Trophoblast cell (in vitro differentiated cells and primary cell): ENCODE results near the gene EPS15.

Source experiments
- DNase-seq, 2 donors: peaks; one replicate each; pipeline ENCODE4 v3.0.0-alpha.2; 2016
- H2AFZ ChIP-seq: 2 replicates; pipeline ENCODE4 v1.6.1; 2013; ENCODE audit warnings: low read length, moderate library complexity, mild to moderate bottlenecking; ENCODE audit not compliant: insufficient read depth, poor library complexity
- H2AK5ac ChIP-seq: 2 replicates; pipeline ENCODE4 v1.6.1; 2013; ENCODE audit warnings: mild to moderate bottlenecking, low read length
- H2BK120ac ChIP-seq: 2 replicates; pipeline ENCODE4 v1.6.1; 2013; ENCODE audit warnings: low read length, mild to moderate bottlenecking, moderate library complexity; ENCODE audit not compliant: insufficient read depth, poor library complexity
- H2BK12ac ChIP-seq: 2 replicates; pipeline ENCODE4 v1.6.1; 2013; ENCODE audit warnings: mild to moderate bottlenecking, low read length, moderate library complexity
- H2BK5ac ChIP-seq: 2 replicates; pipeline ENCODE4 v1.6.1; 2013; ENCODE audit warnings: low read length, low read depth, moderate library complexity, mild to moderate bottlenecking; ENCODE audit not compliant: poor library complexity
- H3K14ac ChIP-seq: 2 replicates; pipeline ENCODE4 v1.6.1; 2013; ENCODE audit warnings: mild to moderate bottlenecking, low read length
- H3K18ac ChIP-seq: 2 replicates; pipeline ENCODE4 v1.6.1; 2013; ENCODE audit warnings: mild to moderate bottlenecking, low read length
- H3K23ac ChIP-seq: 2 replicates; pipeline ENCODE4 v1.6.1; 2013; ENCODE audit warnings: low read length
- H3K27ac ChIP-seq: 2 replicates; pipeline ENCODE4 v1.5.1; 2013; ENCODE audit warnings: low read depth, mild to moderate bottlenecking, inconsistent platforms, low read length, moderate library complexity
- H3K27me3 ChIP-seq: 2 replicates; pipeline ENCODE4 v1.6.1; 2013; ENCODE audit warnings: inconsistent platforms, mild to moderate bottlenecking, low read length, moderate library complexity; ENCODE audit not compliant: insufficient read depth
- H3K36me3 ChIP-seq, 2 experiments: 1 replicate in 1 of 2; 2 replicates in 1 of 2; pipeline ENCODE4 v1.6.1; 2013; ENCODE audit warnings: low read length in 2 of 2, mild to moderate bottlenecking in 2 of 2, moderate library complexity in 1 of 2; ENCODE audit not compliant: insufficient read depth in 2 of 2, control insufficient read depth in 1 of 2
- H3K4ac ChIP-seq: 2 replicates; pipeline ENCODE4 v1.6.1; 2013; ENCODE audit warnings: low read depth, mild to moderate bottlenecking, low read length, moderate library complexity
- H3K4me1 ChIP-seq, 2 experiments: 1 replicate in 1 of 2; 2 replicates in 1 of 2; pipeline ENCODE4 v1.6.1; 2013; ENCODE audit warnings: low read length in 2 of 2, mild to moderate bottlenecking in 2 of 2, moderate library complexity in 1 of 2; ENCODE audit not compliant: insufficient read depth in 2 of 2, control insufficient read depth in 1 of 2
- H3K4me2 ChIP-seq: 2 replicates; pipeline ENCODE4 v1.6.1; 2013; ENCODE audit warnings: inconsistent platforms, mild to moderate bottlenecking, low read length, moderate library complexity
- H3K4me3 ChIP-seq: 2 replicates; pipeline ENCODE4 v1.5.1; 2013; ENCODE audit warnings: mild to moderate bottlenecking, low read depth, low read length, inconsistent platforms
- H3K79me1 ChIP-seq: one replicate; pipeline ENCODE4 v1.6.1; 2013; ENCODE audit warnings: low read length
- H3K79me2 ChIP-seq: 2 replicates; pipeline ENCODE4 v1.6.1; 2013; ENCODE audit warnings: low read length, mild to moderate bottlenecking; ENCODE audit not compliant: control insufficient read depth, insufficient read depth, poor library complexity
- H3K9ac ChIP-seq: 2 replicates; pipeline ENCODE4 v1.6.1; 2013; ENCODE audit warnings: mild to moderate bottlenecking, low read length
- H3K9me3 ChIP-seq: 2 replicates; pipeline ENCODE4 v1.6.1; 2013; ENCODE audit warnings: low read depth, mild to moderate bottlenecking, control low read depth, inconsistent platforms, low read length; ENCODE audit not compliant: insufficient read depth
- H4K12ac ChIP-seq: 2 replicates; pipeline ENCODE4 v1.6.1; 2013; ENCODE audit warnings: low read depth, mild to moderate bottlenecking, low read length, moderate library complexity
- H4K8ac ChIP-seq: 2 replicates; pipeline ENCODE4 v1.6.1; 2013; ENCODE audit warnings: low read depth, mild to moderate bottlenecking, low read length, moderate library complexity
- H4K91ac ChIP-seq: one replicate; pipeline ENCODE4 v1.6.1; 2013; ENCODE audit warnings: low read depth, mild to moderate bottlenecking, low read length, moderate library complexity
- WGBS: extraction: QIAGEN DNeasy Blood & Tissue Kit; methylation state at CpG from one replicate; pipeline ENCODE4 v1.1.7; 2013; ENCODE audit warnings: missing lambda C conversion rate; ENCODE audit not compliant: insufficient read length, insufficient coverage; ENCODE audit errors: extremely low coverage; 5-methylcytosine and 5-hydroxymethylcytosine counted together

The EPS15 gene

GRCh38 chr1:51433972-51434510 lies 85.0 kb downstream of the EPS15 start:
- no peak overlapping the region for H3K4me3 ChIP-seq
- H4K91ac ChIP-seq: no peak overlapping the region
- H4K8ac ChIP-seq: no peak overlapping the region
- no peak overlapping the region for H4K12ac ChIP-seq
- no peaks in the 10 kb centered on the region for H3K27me3 ChIP-seq
- no peaks in the 10 kb centered on the region for H3K9me3 ChIP-seq
- DNase-seq: no peak
- H3K9ac ChIP-seq: no peak overlapping the region
- no peak overlapping the region for H3K23ac ChIP-seq
- no CpG with 5 or more reads among the region's 2 CpGs for WGBS
- H2BK5ac ChIP-seq: no peak overlapping the region
- no peaks in the 10 kb centered on the region for H3K79me2 ChIP-seq
- no peak overlapping the region for H2BK12ac ChIP-seq
- no peak overlapping the region for H3K4ac ChIP-seq
- no peak overlapping the region for H3K4me2 ChIP-seq
- no peak overlapping the region for H3K27ac ChIP-seq
- no peak overlapping the region for H2BK120ac ChIP-seq
- no peak overlapping the region for H3K18ac ChIP-seq
- no peak overlapping the region for H3K14ac ChIP-seq
- H3K79me1 ChIP-seq: no peaks in the 10 kb centered on the region
- H2AK5ac ChIP-seq: no peak overlapping the region
- no peak overlapping the region for H2AFZ ChIP-seq
- peaks cover 5 to 8% of the 10 kb centered on the region in 2 experiments for H3K36me3 ChIP-seq
- peaks cover 0 to 2% of the 10 kb centered on the region in 2 experiments for H3K4me1 ChIP-seq

GRCh38 chr1:51433269-51433971 lies 85.6 kb downstream of the EPS15 start:
- Histone ChIP-seq H3K14ac (no peak overlapping the region), H3K4ac (no peak overlapping the region), H4K8ac (no peak overlapping the region), H3K79me1 (no peaks in the 10 kb centered on the region), H3K4me3 (no peak overlapping the region), H4K12ac (no peak overlapping the region), H3K27me3 (no peaks in the 10 kb centered on the region), H2BK5ac (no peak overlapping the region), H3K23ac (no peak overlapping the region), H2AK5ac (no peak overlapping the region), H3K79me2 (no peaks in the 10 kb centered on the region), H3K4me1 (peaks cover 0 to 2% of the 10 kb centered on the region in 2 experiments), H2AFZ (no peak overlapping the region), H3K9ac (no peak overlapping the region), H3K27ac (no peak overlapping the region), H3K18ac (no peak overlapping the region), H3K9me3 (no peaks in the 10 kb centered on the region), H3K36me3 (peaks cover 8 to 12% of the 10 kb centered on the region in 2 experiments), H4K91ac (no peak overlapping the region), H2BK120ac (no peak overlapping the region), H3K4me2 (no peak overlapping the region), H2BK12ac (no peak overlapping the region)
- no peak for DNase-seq
- WGBS: no CpG with 5 or more reads among the region's 4 CpGs

DNA sequence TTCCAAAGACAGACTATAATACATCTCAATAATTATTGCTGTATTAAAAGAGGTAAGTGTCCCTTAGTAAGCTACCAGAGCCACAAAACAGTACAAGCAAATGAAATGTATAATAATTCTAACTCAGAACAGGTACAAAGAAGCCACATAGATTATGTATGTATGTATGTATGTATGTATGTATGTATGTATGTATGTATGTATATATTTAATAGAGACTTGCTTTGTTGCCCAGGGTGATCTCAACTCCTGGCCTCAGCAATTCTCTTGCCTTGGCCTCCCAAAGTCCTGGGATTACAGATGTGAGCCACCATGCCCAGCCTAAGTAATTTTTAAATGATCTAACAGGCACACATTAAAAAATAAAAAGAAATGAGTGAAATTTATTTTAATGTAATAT lies 86.9 kb downstream of the EPS15 start:
- no peak overlapping the region for H3K23ac ChIP-seq
- H3K9ac ChIP-seq: no peak overlapping the region
- no peaks in the 10 kb centered on the region for H3K9me3 ChIP-seq
- no peaks in the 10 kb centered on the region for H3K79me2 ChIP-seq
- H2BK120ac ChIP-seq: no peak overlapping the region
- H2AK5ac ChIP-seq: no peak overlapping the region
- no peak overlapping the region for H4K12ac ChIP-seq
- no peak overlapping the region for H2AFZ ChIP-seq
- no peak overlapping the region for H3K4me2 ChIP-seq
- H3K18ac ChIP-seq: no peak overlapping the region
- peaks cover 0 to 2% of the 10 kb centered on the region in 2 experiments for H3K4me1 ChIP-seq
- DNase-seq: no peak
- H3K36me3 ChIP-seq: peaks cover 8 to 10% of the 10 kb centered on the region in 2 experiments
- no peak overlapping the region for H2BK12ac ChIP-seq
- no peak overlapping the region for H3K27ac ChIP-seq
- H3K27me3 ChIP-seq: no peaks in the 10 kb centered on the region
- no peak overlapping the region for H3K4me3 ChIP-seq
- no peak overlapping the region for H4K8ac ChIP-seq
- H3K4ac ChIP-seq: no peak overlapping the region
- no peak overlapping the region for H2BK5ac ChIP-seq
- H3K79me1 ChIP-seq: no peaks in the 10 kb centered on the region
- no peak overlapping the region for H3K14ac ChIP-seq
- H4K91ac ChIP-seq: no peak overlapping the region

DNA sequence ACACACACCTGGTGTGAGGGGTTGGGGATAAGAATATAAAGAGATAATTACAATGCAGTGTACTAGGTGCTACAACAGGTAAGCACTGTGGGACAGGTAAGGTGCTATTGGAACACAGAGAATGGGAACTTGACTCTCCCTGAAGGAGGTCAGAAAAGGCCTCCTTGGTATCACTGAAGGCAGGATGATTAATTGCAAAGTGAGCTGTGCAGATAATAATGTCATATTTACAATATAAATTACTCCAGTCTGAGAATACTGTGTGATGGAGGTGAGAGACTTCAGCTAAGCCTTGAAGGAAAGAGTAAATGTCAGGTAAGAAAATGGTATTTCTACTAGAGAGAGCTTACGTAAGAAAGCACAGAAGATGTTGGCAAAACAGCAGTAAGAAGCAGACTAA lies 91.6 kb downstream of the EPS15 start:
- H3K4ac ChIP-seq: no peak overlapping the region
- H3K4me1 ChIP-seq: no peaks in the 10 kb centered on the region
- no peaks in the 10 kb centered on the region for H3K79me2 ChIP-seq
- H3K27me3 ChIP-seq: no peaks in the 10 kb centered on the region
- H3K4me3 ChIP-seq: no peak overlapping the region
- H2BK5ac ChIP-seq: no peak overlapping the region
- no peak overlapping the region for H2AK5ac ChIP-seq
- no peak overlapping the region for H3K4me2 ChIP-seq
- H3K79me1 ChIP-seq: no peaks in the 10 kb centered on the region
- no peak overlapping the region for H3K23ac ChIP-seq
- peaks cover 6 to 8% of the 10 kb centered on the region in 2 experiments for H3K36me3 ChIP-seq
- no peak overlapping the region for H3K27ac ChIP-seq
- no peak overlapping the region for H2AFZ ChIP-seq
- H4K8ac ChIP-seq: no peak overlapping the region
- no peak overlapping the region for H4K91ac ChIP-seq
- H2BK12ac ChIP-seq: no peak overlapping the region
- no CpG with 5 or more reads among the region's 1 CpG for WGBS
- H3K14ac ChIP-seq: no peak overlapping the region
- H3K9me3 ChIP-seq: no peaks in the 10 kb centered on the region
- H3K9ac ChIP-seq: no peak overlapping the region
- H2BK120ac ChIP-seq: no peak overlapping the region
- no peak overlapping the region for H3K18ac ChIP-seq
- no peak for DNase-seq
- no peak overlapping the region for H4K12ac ChIP-seq
